HS-5 (cell line): Measurements from ENCODE around the gene RNGTT.

Source experiments
- DNase-seq: peaks from one replicate; pipeline ENCODE4 v3.0.0-alpha.2; 2012; ENCODE audit warnings: low read depth

The RNGTT gene

GRCh38 chr6:88586371-88587149, 376.9 kb downstream of the RNGTT start:
- no peak for DNase-seq

- no peak for DNase-seq
Observed at GRCh38 chr6:88585276-88585692, 378.1 kb downstream of the RNGTT start.

GRCh38 chr6:88584581-88585275, 378.7 kb downstream of the RNGTT start:
- DNase-seq: no peak

GRCh38 chr6:88577461-88577860, 386.0 kb downstream of the RNGTT start:
- DNase-seq: no peak

- no peak for DNase-seq
Observed at GRCh38 chr6:88575536-88575935, 387.9 kb downstream of the RNGTT start.

- no peak for DNase-seq
Observed at GRCh38 chr6:88574651-88575050, 388.8 kb downstream of the RNGTT start.

- DNase-seq: no peak
Observed at GRCh38 chr6:88574031-88574430, 389.4 kb downstream of the RNGTT start.

- DNase-seq: no peak
Observed at GRCh38 chr6:88573561-88573960, 389.9 kb downstream of the RNGTT start.

GRCh38 chr6:88572449-88573139, 390.8 kb downstream of the RNGTT start:
- no peak for DNase-seq

GRCh38 chr6:88569959-88570358, 393.5 kb downstream of the RNGTT start:
- DNase-seq: no peak

- DNase-seq: no peak
Observed at GRCh38 chr6:88567696-88568095, 395.7 kb downstream of the RNGTT start.

GRCh38 chr6:88566746-88567534, 396.5 kb downstream of the RNGTT start:
- DNase-seq: no peak

GRCh38 chr6:88565836-88566235, 397.6 kb downstream of the RNGTT start:
- DNase-seq: no peak

- DNase-seq: no peak
Observed at GRCh38 chr6:88565409-88565811, 398.0 kb downstream of the RNGTT start.

- no peak for DNase-seq
Observed at GRCh38 chr6:88563277-88563625, 400.2 kb downstream of the RNGTT start.

GRCh38 chr6:88562353-88563276, 400.8 kb downstream of the RNGTT start:
- no peak for DNase-seq

- no peak for DNase-seq
Observed at GRCh38 chr6:88561954-88562315, 401.5 kb downstream of the RNGTT start.

GRCh38 chr6:88561034-88561953, 402.1 kb downstream of the RNGTT start:
- DNase-seq: no peak
